Osteocyte (in vitro differentiated cells): ENCODE data around the gene L3MBTL1. TPM values are rescaled to one million over a fixed set of nuclear protein-coding genes. Genes with fewer than 3 reads are reported as not detected.

Source experiments
- DNase-seq: peaks from one replicate; pipeline ENCODE4 v3.0.0; 2021; ENCODE audit warnings: mixed read lengths; ENCODE audit not compliant: unreplicated experiment; ENCODE audit errors: extremely low spot score
- H3K27ac Mint-ChIP-seq: one replicate; pipeline ENCODE4 v1.8.0; 2021; ENCODE audit warnings: mild to moderate bottlenecking, mixed read lengths; ENCODE audit not compliant: unreplicated experiment
- H3K27me3 Mint-ChIP-seq: one replicate; pipeline ENCODE4 v1.8.0; 2021; ENCODE audit warnings: mixed read lengths; ENCODE audit not compliant: unreplicated experiment
- H3K36me3 Mint-ChIP-seq: one replicate; pipeline ENCODE4 v1.8.0; 2021; ENCODE audit warnings: mixed read lengths; ENCODE audit not compliant: unreplicated experiment
- H3K4me1 Mint-ChIP-seq: one replicate; pipeline ENCODE4 v1.8.0; 2021; ENCODE audit warnings: mixed read lengths; ENCODE audit not compliant: unreplicated experiment
- H3K4me3 Mint-ChIP-seq: one replicate; pipeline ENCODE4 v1.8.0; 2021; ENCODE audit warnings: mild to moderate bottlenecking, moderate library complexity, mixed read lengths; ENCODE audit not compliant: unreplicated experiment
- H3K9me3 Mint-ChIP-seq: one replicate; pipeline ENCODE4 v1.8.0; 2021; ENCODE audit warnings: mixed read lengths; ENCODE audit not compliant: unreplicated experiment
- CTCF ChIP-seq: fragments of 200-600 bp; sonication (generic); IDR thresholded peaks from 2 replicates; pipeline ENCODE4 v1.5.0; 2021; ENCODE audit warnings: antibody characterized with exemption, mild to moderate bottlenecking, moderate library complexity
- total RNA-seq: library from RNA; stranded (reverse); gene quantifications from 2 replicates; pipeline ENCODE4 v1.2.1, GENCODE V29; 2021

L3MBTL1 gene
- total RNA-seq, 1 donor from 2014 or later = 17.5 TPM

DNA sequence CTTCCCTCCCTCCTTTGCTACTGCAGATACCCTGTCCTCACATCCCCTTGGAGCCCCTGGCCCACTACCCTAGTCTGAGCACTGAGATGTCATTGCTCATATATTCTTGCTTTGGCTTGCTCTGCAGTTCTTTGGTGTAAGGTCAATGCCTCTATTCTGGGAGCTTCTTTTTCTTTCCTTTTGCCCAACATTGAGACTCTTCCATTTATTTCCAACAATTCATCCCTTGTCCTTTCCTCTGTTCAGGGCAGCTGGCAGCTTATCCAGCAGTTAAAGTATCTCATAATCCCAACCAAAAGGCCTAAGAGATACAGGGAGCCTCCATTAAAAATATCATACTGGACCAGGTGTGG lies 23.6 kb downstream of the L3MBTL1 start:
- no peak overlapping the region for H3K4me3 Mint-ChIP-seq
- no peak for TF ChIP-seq CTCF
- no peak for DNase-seq
- no peaks in the 10 kb centered on the region for H3K36me3 Mint-ChIP-seq
- no peaks in the 10 kb centered on the region for H3K9me3 Mint-ChIP-seq
- H3K27ac Mint-ChIP-seq = no peak overlapping the region
- no peaks in the 10 kb centered on the region for H3K4me1 Mint-ChIP-seq
- H3K27me3 Mint-ChIP-seq = no peaks in the 10 kb centered on the region

GRCh38 chr20:43532416-43533055 lies 25.0 kb downstream of the L3MBTL1 start:
- no peaks in the 10 kb centered on the region for H3K27me3 Mint-ChIP-seq
- no peaks in the 10 kb centered on the region for H3K9me3 Mint-ChIP-seq
- no peak overlapping the region for H3K4me3 Mint-ChIP-seq
- no peak for TF ChIP-seq CTCF
- no peaks in the 10 kb centered on the region for H3K4me1 Mint-ChIP-seq
- no peak for DNase-seq
- no peak overlapping the region for H3K27ac Mint-ChIP-seq
- no peaks in the 10 kb centered on the region for H3K36me3 Mint-ChIP-seq

DNA sequence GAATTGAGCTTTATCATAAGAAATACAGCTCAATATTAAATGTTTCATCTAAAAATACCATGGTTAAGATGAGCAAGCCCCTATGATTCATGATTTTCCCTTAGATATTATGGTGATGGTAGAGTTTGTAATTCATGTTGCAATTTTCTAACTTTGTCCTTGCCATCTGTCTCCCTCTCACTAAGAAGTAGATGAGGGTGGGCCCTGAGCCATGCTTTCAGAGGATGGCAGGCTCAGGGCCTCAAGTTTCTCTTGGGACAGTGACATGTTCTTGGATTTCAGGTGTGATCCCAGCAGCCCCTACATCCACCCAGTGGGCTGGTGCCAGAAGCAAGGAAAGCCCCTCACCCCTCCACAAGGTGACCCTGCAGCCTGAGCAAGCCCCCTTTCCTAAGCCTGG lies 25.6 kb downstream of the L3MBTL1 start:
- H3K4me3 Mint-ChIP-seq = no peak overlapping the region
- no peaks in the 10 kb centered on the region for H3K27me3 Mint-ChIP-seq
- H3K9me3 Mint-ChIP-seq = no peaks in the 10 kb centered on the region
- H3K36me3 Mint-ChIP-seq = no peaks in the 10 kb centered on the region
- no peak for TF ChIP-seq CTCF
- no peaks in the 10 kb centered on the region for H3K4me1 Mint-ChIP-seq
- H3K27ac Mint-ChIP-seq = no peak overlapping the region
- DNase-seq = no peak

GRCh38 chr20:43534016-43534415 lies 26.5 kb downstream of the L3MBTL1 start:
- TF ChIP-seq CTCF = no peak
- H3K27ac Mint-ChIP-seq = no peak overlapping the region
- DNase-seq = no peak

DNA sequence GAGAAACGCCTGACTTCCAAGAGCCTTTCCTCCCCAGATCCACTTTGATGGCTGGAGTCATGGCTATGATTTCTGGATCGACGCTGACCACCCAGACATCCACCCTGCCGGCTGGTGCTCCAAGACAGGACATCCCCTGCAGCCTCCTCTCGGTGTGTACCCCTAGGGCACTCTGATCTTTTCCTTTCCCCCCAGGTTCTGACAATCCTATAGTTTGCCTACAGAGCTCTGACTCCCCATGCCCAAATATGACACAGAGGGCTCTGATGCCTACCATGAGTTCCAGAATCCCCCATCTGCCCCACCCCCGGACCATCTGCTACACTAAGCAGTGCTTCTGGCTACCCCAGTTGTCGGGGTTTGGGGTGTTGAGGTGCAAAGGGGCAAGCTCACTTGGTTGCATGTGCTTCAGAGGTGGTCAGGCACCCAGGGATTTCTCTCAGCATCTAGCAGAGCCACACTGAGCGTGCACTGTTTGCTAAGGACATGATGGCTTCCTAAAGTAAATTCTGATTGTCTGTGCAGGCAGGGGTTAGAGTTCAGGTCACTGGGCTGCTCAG lies 27.4 kb downstream of the L3MBTL1 start:
- Mint-ChIP-seq H3K4me1 (no peaks in the 10 kb centered on the region), H3K4me3 (no peak overlapping the region), H3K27ac (no peak overlapping the region), H3K36me3 (no peaks in the 10 kb centered on the region), H3K27me3 (no peaks in the 10 kb centered on the region), H3K9me3 (no peaks in the 10 kb centered on the region)
- no peak for DNase-seq
- TF ChIP-seq CTCF = no peak

More at GRCh38 chr20:43534016-43534415, 26.5 kb downstream of the L3MBTL1 start:
- Mint-ChIP-seq H3K4me3 (no peak overlapping the region), H3K9me3 (no peaks in the 10 kb centered on the region), H3K4me1 (no peaks in the 10 kb centered on the region), H3K36me3 (no peaks in the 10 kb centered on the region), H3K27me3 (no peaks in the 10 kb centered on the region)
